ENCODE results near the gene SLC24A1.

Gene SLC24A1

DNA sequence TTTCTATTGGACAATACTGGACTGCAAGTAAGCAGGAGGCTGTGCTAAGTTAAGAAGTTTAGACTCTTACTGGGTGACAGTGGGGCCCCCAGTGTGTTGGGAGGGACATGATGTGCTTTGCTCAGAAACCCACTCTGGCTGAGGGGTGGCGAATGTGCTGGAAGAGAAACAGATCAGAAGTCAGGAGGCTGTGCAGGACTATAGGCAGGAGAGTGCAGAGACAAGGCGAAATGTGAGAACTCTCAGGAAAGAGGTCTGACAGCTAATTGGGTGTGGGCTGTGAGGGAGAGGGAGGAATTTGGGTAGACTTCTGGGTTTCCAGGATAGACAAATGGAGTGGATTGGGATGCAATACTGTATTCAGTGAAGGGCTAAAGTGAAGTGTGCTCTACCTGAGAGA lies 12.0 kb downstream of the SLC24A1 start:
- H3K36me3 Mint-ChIP-seq, result peaks cover 6% of the 10 kb centered on the region
- no peak overlapping the region for H3K4me3 Mint-ChIP-seq
- H3K9me3 Mint-ChIP-seq (ENCODE audit: low read depth), result no peaks in the 10 kb centered on the region
- no peaks in the 10 kb centered on the region for H3K27me3 Mint-ChIP-seq
- no peak overlapping the region for H3K27ac Mint-ChIP-seq
- peaks cover 11% of the 10 kb centered on the region for H3K4me1 Mint-ChIP-seq (ENCODE audit: low read depth)

DNA sequence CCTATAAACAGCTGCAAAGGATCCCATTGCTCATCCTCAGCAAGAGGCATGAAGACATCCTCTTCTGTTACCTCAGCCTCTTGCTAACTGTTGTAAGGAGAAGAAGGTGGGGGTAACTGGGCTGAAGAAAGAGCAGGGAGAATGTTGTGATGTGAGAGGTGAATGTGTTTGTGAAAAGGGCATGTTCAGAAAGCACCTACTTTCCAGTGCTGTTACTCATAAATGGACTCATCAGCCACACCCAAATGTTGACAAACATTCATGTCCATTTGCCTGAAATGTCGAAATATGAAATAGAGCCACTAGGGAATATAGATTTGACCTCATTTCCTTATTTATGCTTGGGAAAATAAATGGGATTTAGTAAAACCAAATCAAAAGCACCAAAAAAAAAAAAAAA lies 12.6 kb downstream of the SLC24A1 start:
- Mint-ChIP-seq H3K4me3 (no peak overlapping the region), H3K27me3 (no peaks in the 10 kb centered on the region), H3K4me1 (ENCODE audit: low read depth) (peaks cover 15% of the 10 kb centered on the region)

DNA sequence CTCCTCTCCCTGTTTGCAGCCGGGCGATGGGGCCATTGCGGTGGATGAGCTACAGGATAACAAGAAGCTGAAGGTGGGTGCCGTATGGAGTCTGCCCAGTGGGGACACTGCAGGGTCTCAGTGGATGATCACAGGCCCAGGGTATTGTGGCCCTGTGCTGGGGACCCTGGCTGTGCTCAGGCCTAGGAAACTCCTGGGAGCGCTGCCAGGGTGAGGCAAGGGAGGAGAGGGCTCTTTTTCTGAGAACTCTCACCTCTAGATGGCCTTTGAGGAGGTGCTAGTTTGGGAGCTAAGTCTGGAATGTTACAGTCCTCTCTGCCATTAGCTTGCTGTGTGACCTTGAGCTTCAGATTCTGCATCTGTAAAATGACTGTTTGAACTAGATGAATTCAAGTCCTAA lies 16.4 kb downstream of the SLC24A1 start:
- H3K27me3 Mint-ChIP-seq, result no peaks in the 10 kb centered on the region
- H3K4me3 Mint-ChIP-seq, result no peak overlapping the region

More for the DNA sequence above, 12.6 kb downstream of the SLC24A1 start:
- no peak overlapping the region for H3K27ac Mint-ChIP-seq
- no peaks in the 10 kb centered on the region for H3K9me3 Mint-ChIP-seq (ENCODE audit: low read depth)
- H3K36me3 Mint-ChIP-seq, result peaks cover 5% of the 10 kb centered on the region

DNA sequence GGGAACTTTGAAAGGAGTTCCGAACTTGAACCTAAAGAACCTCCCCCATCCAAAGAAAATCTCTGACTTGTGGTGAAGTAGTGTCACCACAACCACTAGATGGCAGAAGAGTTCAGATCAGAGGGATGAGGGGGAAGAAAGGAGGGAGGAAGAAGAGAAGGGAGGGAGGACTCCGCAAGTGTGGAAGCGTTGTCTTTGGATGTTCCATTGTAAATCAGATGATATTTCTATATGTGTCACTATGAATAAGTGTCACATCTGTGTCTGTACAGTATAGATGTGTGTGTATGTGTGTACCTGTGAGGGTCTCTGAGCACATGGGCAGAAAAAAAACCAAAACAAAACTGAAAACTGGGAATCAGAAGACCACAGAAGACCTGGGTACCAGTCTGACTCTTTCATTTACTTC lies 16.9 kb downstream of the SLC24A1 start:
- Mint-ChIP-seq H3K4me3 (no peak overlapping the region), H3K9me3 (ENCODE audit: low read depth) (no peaks in the 10 kb centered on the region), H3K4me1 (ENCODE audit: low read depth) (peaks cover 12% of the 10 kb centered on the region)

More for the DNA sequence above, 16.4 kb downstream of the SLC24A1 start:
- Mint-ChIP-seq H3K4me1 (ENCODE audit: low read depth) (peaks cover 12% of the 10 kb centered on the region), H3K27ac (no peak overlapping the region), H3K36me3 (peaks cover 4% of the 10 kb centered on the region), H3K9me3 (ENCODE audit: low read depth) (no peaks in the 10 kb centered on the region)

DNA sequence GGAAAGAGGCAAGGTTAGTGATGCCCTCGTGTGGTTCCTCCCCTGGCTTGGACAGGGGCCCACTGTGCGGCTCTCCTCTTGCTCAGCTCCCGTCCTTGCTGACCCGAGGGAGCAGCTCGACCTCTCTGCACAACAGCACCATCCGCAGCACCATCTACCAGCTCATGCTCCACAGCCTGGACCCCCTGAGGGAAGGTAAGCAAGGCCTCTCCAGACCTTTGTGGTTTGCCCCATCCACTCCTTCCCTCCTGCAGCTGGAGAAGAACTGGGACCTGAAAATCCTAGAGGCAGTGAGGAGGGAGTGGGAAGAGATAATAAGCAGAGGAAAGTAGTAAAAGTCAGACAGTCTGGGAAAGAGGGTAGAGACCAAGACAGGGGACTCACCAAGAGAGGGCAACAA lies 17.8 kb downstream of the SLC24A1 start:
- Mint-ChIP-seq H3K36me3 (peaks cover 4% of the 10 kb centered on the region), H3K4me3 (no peak overlapping the region), H3K27ac (no peak overlapping the region), H3K9me3 (ENCODE audit: low read depth) (no peaks in the 10 kb centered on the region), H3K4me1 (ENCODE audit: low read depth) (peaks cover 12% of the 10 kb centered on the region), H3K27me3 (no peaks in the 10 kb centered on the region)

More for the DNA sequence above, 16.9 kb downstream of the SLC24A1 start:
- Mint-ChIP-seq H3K27me3 (no peaks in the 10 kb centered on the region), H3K27ac (no peak overlapping the region), H3K36me3 (peaks cover 4% of the 10 kb centered on the region)

DNA sequence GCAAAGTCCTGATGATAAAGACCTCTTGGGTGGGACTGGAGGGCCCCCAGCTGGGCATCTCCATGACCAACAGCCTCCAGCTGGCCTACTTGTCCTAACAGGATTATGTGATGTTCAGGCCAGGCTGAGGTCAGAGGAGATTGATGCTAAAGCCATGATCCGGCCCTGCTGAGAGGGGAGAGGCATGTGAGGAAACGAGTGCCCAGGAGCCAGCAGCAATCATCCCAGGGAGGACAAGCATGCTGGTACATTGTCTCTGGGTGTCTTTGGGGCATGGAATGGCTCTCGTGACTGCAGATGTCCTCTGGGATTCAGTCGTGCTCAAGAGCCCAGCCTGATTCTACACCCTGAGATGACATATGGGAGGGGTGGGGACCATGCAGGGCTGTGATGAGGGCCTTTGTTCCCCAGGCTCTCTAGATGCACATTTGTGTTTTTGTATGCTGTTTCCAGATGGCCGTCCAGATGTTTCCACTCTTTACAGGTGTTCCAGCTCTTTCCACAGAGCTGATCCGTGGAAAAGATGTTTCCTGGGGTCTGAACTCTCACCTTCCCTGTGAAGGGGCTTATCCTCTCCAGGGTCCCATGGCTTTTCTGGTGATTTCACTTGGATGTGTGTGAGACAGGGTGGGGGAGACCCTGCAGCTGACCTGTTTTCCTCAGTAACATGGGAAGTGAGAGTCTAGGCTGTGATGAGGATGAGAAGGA lies 20.2 kb downstream of the SLC24A1 start:
- peaks cover 12% of the 10 kb centered on the region for H3K4me1 Mint-ChIP-seq (ENCODE audit: low read depth)
- H3K36me3 Mint-ChIP-seq, result no peaks in the 10 kb centered on the region
- no peak overlapping the region for H3K4me3 Mint-ChIP-seq
- no peaks in the 10 kb centered on the region for H3K9me3 Mint-ChIP-seq (ENCODE audit: low read depth)
- H3K27ac Mint-ChIP-seq, result no peak overlapping the region
- no peaks in the 10 kb centered on the region for H3K27me3 Mint-ChIP-seq

DNA sequence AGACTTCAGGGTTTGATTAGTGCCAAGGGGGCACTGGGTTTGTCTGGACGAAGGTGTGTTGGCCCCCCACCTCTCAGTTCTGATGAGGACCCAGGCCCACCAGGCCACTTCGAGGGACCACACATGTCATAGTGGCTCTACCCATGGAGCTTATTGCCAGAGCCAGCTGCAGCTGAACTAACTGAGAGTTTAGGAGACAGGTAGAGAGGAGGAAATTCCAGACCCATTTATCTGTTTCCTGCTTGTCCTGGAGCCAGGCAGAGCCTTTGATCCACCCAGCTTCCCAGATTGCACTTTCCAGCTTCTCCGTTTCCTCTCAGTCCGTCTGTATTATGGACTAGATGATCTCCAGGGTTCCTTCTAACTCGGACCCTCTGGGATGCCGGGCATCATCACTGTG lies 20.9 kb downstream of the SLC24A1 start:
- Mint-ChIP-seq H3K4me1 (ENCODE audit: low read depth) (peaks cover 11% of the 10 kb centered on the region), H3K4me3 (no peak overlapping the region), H3K27me3 (no peaks in the 10 kb centered on the region), H3K27ac (no peak overlapping the region), H3K36me3 (no peaks in the 10 kb centered on the region), H3K9me3 (ENCODE audit: low read depth) (no peaks in the 10 kb centered on the region)

DNA sequence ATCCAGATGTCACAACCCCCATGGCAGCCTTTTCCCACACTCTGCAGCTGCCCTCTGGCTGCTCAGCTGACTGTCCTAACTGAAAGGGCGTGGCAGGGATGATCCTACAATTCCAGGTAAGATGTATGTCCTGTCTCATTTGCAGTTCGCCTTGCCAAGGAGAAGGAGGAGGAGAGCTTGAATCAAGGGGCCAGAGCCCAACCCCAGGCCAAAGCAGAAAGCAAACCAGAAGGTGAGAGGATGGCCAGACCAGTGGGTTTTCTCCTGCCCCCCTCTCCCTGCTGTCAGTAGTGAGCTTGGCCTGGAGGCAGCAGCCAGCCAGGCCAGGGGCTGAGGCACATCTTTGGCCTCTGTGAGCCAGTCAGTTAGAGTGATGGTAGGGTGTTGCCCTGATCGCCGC lies 22.5 kb downstream of the SLC24A1 start:
- Mint-ChIP-seq H3K27ac (no peak overlapping the region), H3K36me3 (no peaks in the 10 kb centered on the region)

DNA sequence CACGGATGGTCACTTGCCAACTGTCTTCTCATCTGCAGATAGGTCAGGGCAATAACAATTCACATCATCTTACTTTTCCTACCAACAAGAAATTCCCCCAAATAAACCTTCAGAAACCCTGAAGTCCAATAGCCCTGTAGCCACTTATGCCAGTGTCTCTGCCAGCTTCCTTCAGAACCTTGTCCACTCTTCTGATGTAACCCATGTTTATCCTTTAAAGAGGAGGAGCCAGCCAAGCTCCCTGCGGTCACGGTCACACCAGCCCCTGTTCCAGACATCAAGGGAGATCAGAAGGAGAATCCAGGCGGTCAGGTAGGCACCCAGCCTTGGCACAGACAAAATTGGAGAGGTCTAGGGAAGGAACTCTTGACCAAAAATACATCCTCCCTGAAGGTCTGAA lies 23.7 kb downstream of the SLC24A1 start:
- H3K9me3 Mint-ChIP-seq (ENCODE audit: low read depth), result no peaks in the 10 kb centered on the region
- no peaks in the 10 kb centered on the region for H3K27me3 Mint-ChIP-seq
- H3K27ac Mint-ChIP-seq, result no peak overlapping the region
- no peaks in the 10 kb centered on the region for H3K36me3 Mint-ChIP-seq
- no peaks in the 10 kb centered on the region for H3K4me1 Mint-ChIP-seq (ENCODE audit: low read depth)
- H3K4me3 Mint-ChIP-seq, result no peak overlapping the region

More for the DNA sequence above, 22.5 kb downstream of the SLC24A1 start:
- Mint-ChIP-seq H3K4me3 (no peak overlapping the region), H3K4me1 (ENCODE audit: low read depth) (no peaks in the 10 kb centered on the region), H3K9me3 (ENCODE audit: low read depth) (no peaks in the 10 kb centered on the region), H3K27me3 (no peaks in the 10 kb centered on the region)

DNA sequence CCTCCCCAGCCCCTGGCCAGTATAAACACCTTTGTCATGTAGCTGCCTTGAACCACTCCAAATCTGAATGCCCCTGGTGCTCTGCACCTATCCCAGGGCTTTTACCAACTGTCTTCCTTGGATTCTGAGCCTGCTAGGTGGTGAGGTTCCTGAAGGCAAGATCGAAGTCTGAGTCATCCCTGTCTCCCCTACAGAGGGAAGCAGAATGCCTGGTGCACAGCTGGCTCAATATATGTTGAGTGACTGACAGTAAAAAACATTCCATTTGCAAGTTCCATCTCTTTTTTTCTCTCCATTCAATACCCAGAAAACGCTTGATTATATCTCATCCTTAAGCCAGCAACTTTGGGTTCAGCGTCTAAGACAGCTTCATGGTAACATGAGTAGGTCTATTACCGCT lies 24.7 kb downstream of the SLC24A1 start:
- Mint-ChIP-seq H3K36me3 (no peaks in the 10 kb centered on the region), H3K4me3 (no peak overlapping the region), H3K27me3 (no peaks in the 10 kb centered on the region), H3K4me1 (ENCODE audit: low read depth) (no peaks in the 10 kb centered on the region), H3K27ac (no peak overlapping the region), H3K9me3 (ENCODE audit: low read depth) (no peaks in the 10 kb centered on the region)

DNA sequence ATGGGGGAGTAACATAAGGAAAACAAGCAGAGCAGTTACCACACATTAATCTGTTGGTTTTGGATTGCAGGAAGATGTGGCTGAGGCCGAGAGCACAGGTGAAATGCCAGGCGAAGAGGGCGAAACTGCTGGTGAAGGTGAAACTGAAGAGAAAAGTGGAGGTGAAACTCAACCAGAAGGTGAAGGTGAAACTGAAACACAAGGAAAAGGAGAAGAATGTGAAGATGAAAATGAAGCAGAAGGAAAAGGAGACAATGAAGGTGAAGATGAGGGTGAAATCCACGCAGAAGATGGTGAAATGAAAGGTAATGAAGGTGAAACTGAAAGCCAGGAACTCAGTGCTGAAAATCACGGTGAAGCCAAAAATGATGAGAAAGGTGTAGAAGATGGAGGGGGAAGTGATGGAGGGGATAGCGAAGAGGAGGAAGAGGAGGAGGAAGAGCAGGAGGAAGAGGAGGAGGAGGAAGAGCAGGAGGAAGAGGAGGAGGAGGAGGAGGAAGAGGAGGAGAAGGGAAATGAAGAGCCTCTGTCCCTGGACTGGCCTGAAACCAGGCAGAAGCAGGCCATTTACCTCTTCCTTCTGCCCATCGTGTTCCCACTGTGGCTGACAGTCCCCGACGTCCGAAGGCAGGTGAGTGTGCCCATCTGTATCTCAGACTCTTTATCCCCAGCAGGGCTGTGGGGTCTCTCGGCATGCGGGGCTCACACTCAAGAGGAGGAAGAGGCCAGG lies 28.7 kb downstream of the SLC24A1 start:
- no peaks in the 10 kb centered on the region for H3K27me3 Mint-ChIP-seq
- H3K4me1 Mint-ChIP-seq (ENCODE audit: low read depth), result no peaks in the 10 kb centered on the region
- no peaks in the 10 kb centered on the region for H3K9me3 Mint-ChIP-seq (ENCODE audit: low read depth)
- H3K27ac Mint-ChIP-seq, result no peak overlapping the region
- H3K36me3 Mint-ChIP-seq, result no peaks in the 10 kb centered on the region
- H3K4me3 Mint-ChIP-seq, result no peak overlapping the region

DNA sequence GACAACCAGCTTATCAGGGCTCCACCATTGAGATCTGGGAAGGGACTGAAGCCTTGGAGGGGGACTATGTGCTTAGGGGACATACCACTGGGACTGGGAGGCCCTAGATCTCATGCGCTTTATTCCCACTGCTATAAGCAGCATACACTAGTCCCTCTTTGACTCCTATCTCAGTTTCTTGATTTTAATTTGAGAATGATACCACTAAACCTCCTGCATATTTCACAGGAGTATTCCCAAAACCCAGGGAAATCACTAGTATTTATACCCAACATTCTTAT lies 29.2 kb downstream of the SLC24A1 start:
- Mint-ChIP-seq H3K27ac (peak overlapping the region; percentile 24), H3K27me3 (no peaks in the 10 kb centered on the region), H3K4me1 (ENCODE audit: low read depth) (no peaks in the 10 kb centered on the region), H3K36me3 (no peaks in the 10 kb centered on the region), H3K9me3 (ENCODE audit: low read depth) (no peaks in the 10 kb centered on the region), H3K4me3 (no peak overlapping the region)

DNA sequence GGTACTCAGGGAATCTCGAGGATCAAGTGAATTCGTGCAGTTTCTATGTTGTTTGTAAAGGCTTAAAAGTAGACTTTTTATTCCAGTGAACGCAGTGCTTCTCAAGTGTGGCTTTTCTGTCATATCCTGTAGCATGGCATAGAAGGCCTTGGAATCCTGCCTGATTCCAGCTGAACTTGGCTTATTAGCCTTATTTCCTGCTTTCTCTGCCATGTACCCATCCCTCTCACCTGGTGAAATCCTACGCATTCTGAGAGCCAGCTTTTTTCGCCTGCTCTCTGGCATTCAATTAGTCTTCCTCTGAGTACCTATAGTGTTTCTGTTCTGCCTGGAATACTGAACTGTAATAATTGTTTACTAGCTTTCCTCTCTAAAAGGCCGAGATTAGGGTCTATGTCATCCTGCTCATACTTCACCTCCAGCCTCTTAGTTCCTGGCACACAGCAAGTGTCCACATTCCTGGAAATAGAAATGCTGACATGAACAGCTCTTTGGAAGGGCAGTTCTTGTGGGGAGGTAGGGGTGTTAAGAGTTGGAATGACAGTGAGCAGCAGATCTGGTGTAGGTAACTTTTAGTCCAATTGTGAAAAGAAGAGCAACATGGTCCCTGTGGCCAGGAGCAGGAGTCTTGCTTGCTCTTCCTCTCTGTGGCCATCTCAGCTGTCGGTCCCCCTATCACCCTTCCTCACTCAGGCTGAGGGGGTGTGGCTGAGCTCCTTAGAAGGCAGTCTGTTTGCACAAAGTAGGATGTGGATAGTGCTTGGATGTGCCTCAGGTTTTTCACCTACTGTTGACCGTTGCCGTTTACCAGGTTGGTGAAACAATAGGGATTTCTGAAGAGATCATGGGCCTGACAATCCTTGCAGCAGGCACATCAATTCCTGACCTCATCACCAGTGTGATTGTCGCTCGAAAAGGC lies 30.4 kb downstream of the SLC24A1 start:
- Mint-ChIP-seq H3K27ac (peak overlapping the region; percentile 24), H3K27me3 (no peaks in the 10 kb centered on the region), H3K36me3 (peaks cover 3% of the 10 kb centered on the region), H3K4me3 (no peak overlapping the region), H3K4me1 (ENCODE audit: low read depth) (no peaks in the 10 kb centered on the region), H3K9me3 (ENCODE audit: low read depth) (no peaks in the 10 kb centered on the region)

DNA sequence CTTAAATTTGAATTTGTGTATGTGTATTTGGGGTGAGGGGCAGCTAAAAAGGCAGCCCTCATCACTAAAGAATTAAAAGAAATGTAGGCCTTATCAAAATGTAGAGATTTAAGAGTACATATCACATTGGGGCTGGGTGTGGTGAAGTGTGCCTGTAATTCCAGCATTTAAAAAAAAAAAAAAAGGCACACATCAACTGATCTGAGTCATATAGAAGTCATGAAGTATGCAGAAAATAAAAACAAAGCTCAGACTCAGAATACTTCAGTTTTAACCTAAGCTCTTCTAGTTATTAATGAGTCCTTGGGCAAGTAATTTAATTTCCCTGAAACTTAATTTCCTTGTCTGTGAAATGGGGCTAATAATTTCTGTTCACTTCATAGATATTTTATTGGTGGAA lies 31.6 kb downstream of the SLC24A1 start:
- no peaks in the 10 kb centered on the region for H3K9me3 Mint-ChIP-seq (ENCODE audit: low read depth)
- no peaks in the 10 kb centered on the region for H3K27me3 Mint-ChIP-seq
- H3K36me3 Mint-ChIP-seq, result peaks cover 3% of the 10 kb centered on the region
- H3K4me1 Mint-ChIP-seq (ENCODE audit: low read depth), result no peaks in the 10 kb centered on the region
- H3K4me3 Mint-ChIP-seq, result no peak overlapping the region
- peak overlapping the region; percentile 50 for H3K27ac Mint-ChIP-seq
